Measurements from ENCODE around the gene RP2.

Gene RP2

GRCh38 chrX:46917622-46918021, 80.8 kb downstream of the RP2 start:
- Mint-ChIP-seq H3K27me3 (ENCODE audit: low read depth) (peaks cover 36% of the 10 kb centered on the region), H3K4me1 (ENCODE audit: low read depth) (peaks cover 5% of the 10 kb centered on the region)
- DNase-seq (ENCODE audit: low spot score): no peak

GRCh38 chrX:46918434-46918833, 81.6 kb downstream of the RP2 start:
- H3K9me3 Mint-ChIP-seq: peaks cover 6% of the 10 kb centered on the region
- H3K36me3 Mint-ChIP-seq (ENCODE audit: low read depth): no peaks in the 10 kb centered on the region
- no peak for DNase-seq (ENCODE audit: low spot score)
- peaks cover 4% of the 10 kb centered on the region for H3K4me1 Mint-ChIP-seq (ENCODE audit: low read depth)
- no peak overlapping the region for H3K27ac Mint-ChIP-seq
- H3K27me3 Mint-ChIP-seq (ENCODE audit: low read depth): peaks cover 36% of the 10 kb centered on the region
- H3K4me3 Mint-ChIP-seq: no peak overlapping the region

More at GRCh38 chrX:46917622-46918021, 80.8 kb downstream of the RP2 start:
- peaks cover 6% of the 10 kb centered on the region for H3K9me3 Mint-ChIP-seq
- H3K27ac Mint-ChIP-seq: no peak overlapping the region
- H3K36me3 Mint-ChIP-seq (ENCODE audit: low read depth): no peaks in the 10 kb centered on the region
- H3K4me3 Mint-ChIP-seq: no peak overlapping the region

- Mint-ChIP-seq H3K4me1 (ENCODE audit: low read depth) (no peaks in the 10 kb centered on the region), H3K27me3 (ENCODE audit: low read depth) (peaks cover 20% of the 10 kb centered on the region), H3K36me3 (ENCODE audit: low read depth) (no peaks in the 10 kb centered on the region), H3K4me3 (no peak overlapping the region), H3K27ac (no peak overlapping the region), H3K9me3 (peaks cover 6% of the 10 kb centered on the region)
- DNase-seq (ENCODE audit: low spot score): no peak
These were observed 83.4 kb downstream of the RP2 start for GRCh38 chrX:46920235-46920634.

GRCh38 chrX:46922611-46923010, 85.8 kb downstream of the RP2 start:
- Mint-ChIP-seq H3K4me1 (ENCODE audit: low read depth) (no peaks in the 10 kb centered on the region), H3K27ac (no peak overlapping the region), H3K4me3 (no peak overlapping the region), H3K27me3 (ENCODE audit: low read depth) (peaks cover 9% of the 10 kb centered on the region), H3K9me3 (peaks cover 6% of the 10 kb centered on the region), H3K36me3 (ENCODE audit: low read depth) (no peaks in the 10 kb centered on the region)
- DNase-seq (ENCODE audit: low spot score): no peak

GRCh38 chrX:46927718-46928117, 90.9 kb downstream of the RP2 start:
- peaks cover 3% of the 10 kb centered on the region for H3K27me3 Mint-ChIP-seq (ENCODE audit: low read depth)
- H3K36me3 Mint-ChIP-seq (ENCODE audit: low read depth): no peaks in the 10 kb centered on the region
- H3K4me3 Mint-ChIP-seq: no peak overlapping the region
- no peak for DNase-seq (ENCODE audit: low spot score)
- no peak overlapping the region for H3K27ac Mint-ChIP-seq
- no peaks in the 10 kb centered on the region for H3K9me3 Mint-ChIP-seq
- no peaks in the 10 kb centered on the region for H3K4me1 Mint-ChIP-seq (ENCODE audit: low read depth)

- DNase-seq (ENCODE audit: low spot score): no peak
- no peaks in the 10 kb centered on the region for H3K4me1 Mint-ChIP-seq (ENCODE audit: low read depth)
- no peaks in the 10 kb centered on the region for H3K9me3 Mint-ChIP-seq
- peaks cover 3% of the 10 kb centered on the region for H3K27me3 Mint-ChIP-seq (ENCODE audit: low read depth)
- H3K27ac Mint-ChIP-seq: no peak overlapping the region
- H3K36me3 Mint-ChIP-seq (ENCODE audit: low read depth): no peaks in the 10 kb centered on the region
- no peak overlapping the region for H3K4me3 Mint-ChIP-seq
These were observed 92.8 kb downstream of the RP2 start for GRCh38 chrX:46929439-46930261.

Measured in T-helper 2 cell treated with Interferon-gamma antibody and Interleukin-4, amounts not matched to agents 5 μg/mL and 100 μg/mL, for 36 hours (primary cell).